ENCODE measurements around the gene RPS3. TPM values are rescaled to one million over a fixed set of nuclear protein-coding genes. Genes with fewer than 3 reads are reported as not detected.

Gene RPS3
- total and polyA plus RNA-seq, 2 of the 13 experiments (the other 11 are each of a cell fraction or from before 2014, with no cell fraction given): 2,143 to 3,616 TPM

GRCh38 chr11:75349521-75350116 lies 49.7 kb upstream of the RPS3 start (continued):
- TF ChIP-seq ZNF597 (CRISPR knock-in tag; IDR thresholded peaks at IDR 0.05) (no peak), BRF2 (CRISPR knock-in tag; IDR thresholded peaks at IDR 0.05) (no peak), ZNF230 (CRISPR knock-in tag; IDR thresholded peaks at IDR 0.05) (0 out of 2 replicates have a peak, but pooled peaks have one; percentile 57), GFI1 (CRISPR knock-in tag; IDR thresholded peaks at IDR 0.05; ENCODE audit: borderline replicate concordance) (peak; percentile 42; the same call in 1 of the 2 replicates), JUN (CRISPR knock-in tag; IDR thresholded peaks at IDR 0.05) (peak; percentile 63), ATF5 (CRISPR knock-in tag; IDR thresholded peaks at IDR 0.05; ENCODE audit: low read depth) (no peak), MLX (CRISPR knock-in tag; IDR thresholded peaks at IDR 0.05) (peak; percentile 41; the same call in 1 of the 2 replicates), TBP (CRISPR knock-in tag; IDR thresholded peaks at IDR 0.05) (no peak), NBN (conservative IDR thresholded peaks at IDR 0.05) (no peak), TMF1 (CRISPR knock-in tag; IDR thresholded peaks at IDR 0.05; ENCODE audit: low read depth) (no peak), NFE2 (CRISPR knock-in tag; IDR thresholded peaks at IDR 0.05) (no peak), ZNF331 (CRISPR knock-in tag; IDR thresholded peaks at IDR 0.05) (no peak), MYNN (CRISPR knock-in tag; IDR thresholded peaks at IDR 0.05; ENCODE audit: low read depth) (no peak), ATF3 (CRISPR knock-in tag; IDR thresholded peaks at IDR 0.05) (no peak), KMT2B (CRISPR knock-in tag; IDR thresholded peaks at IDR 0.05) (no peak), ZNF124 (CRISPR knock-in tag; IDR thresholded peaks at IDR 0.05) (no peak), SALL1 (CRISPR knock-in tag; IDR thresholded peaks at IDR 0.05) (0 out of 2 replicates have a peak, but pooled peaks have one; percentile 65), MXD4 (CRISPR knock-in tag; IDR thresholded peaks at IDR 0.05) (no peak), HIC2 (CRISPR knock-in tag; IDR thresholded peaks at IDR 0.05; ENCODE audit: low read depth) (peak; percentile 97), MAFK (conservative IDR thresholded peaks at IDR 0.05 in 1 of 2, IDR thresholded peaks at IDR 0.05 in 1 of 2; ENCODE audit: low read length in 2 of 2) (no peak), ARID2 (CRISPR knock-in tag; IDR thresholded peaks at IDR 0.05; ENCODE audit: borderline replicate concordance) (no peak), DNMT1 (CRISPR knock-in tag; IDR thresholded peaks at IDR 0.05) (no peak), SYNCRIP (IDR thresholded peaks at IDR 0.05; ENCODE audit: insufficient read depth, low read depth, low read length) (no peak), KAT8 (CRISPR knock-in tag; IDR thresholded peaks at IDR 0.05) (0 out of 2 replicates have a peak, but pooled peaks have one; percentile 39), ZNF746 (CRISPR knock-in tag; IDR thresholded peaks at IDR 0.05) (0 out of 2 replicates have a peak, but pooled peaks have one; percentile 11), ZNF7 (CRISPR knock-in tag; IDR thresholded peaks at IDR 0.05) (no peak)

Measured in HepG2 (cell line).